Astrocyte (in vitro differentiated cells and primary cell): ENCODE data around the gene ALPG.

Experiments
- EZH2 ChIP-seq: IDR thresholded peaks from 2 replicates; pipeline ENCODE4 v1.6.1; 2012; ENCODE audit warnings: mild to moderate bottlenecking, low read length, inconsistent platforms; ENCODE audit not compliant: insufficient read depth
- TF ChIP-seq, protein P1 (sequence below): IDR thresholded peaks from 2 replicates; pipeline ENCODE4 v1.5.1; 2011; ENCODE audit warnings: low read depth, mild to moderate bottlenecking, inconsistent platforms, low read length, moderate library complexity; ENCODE audit not compliant: insufficient read depth

DNA sequence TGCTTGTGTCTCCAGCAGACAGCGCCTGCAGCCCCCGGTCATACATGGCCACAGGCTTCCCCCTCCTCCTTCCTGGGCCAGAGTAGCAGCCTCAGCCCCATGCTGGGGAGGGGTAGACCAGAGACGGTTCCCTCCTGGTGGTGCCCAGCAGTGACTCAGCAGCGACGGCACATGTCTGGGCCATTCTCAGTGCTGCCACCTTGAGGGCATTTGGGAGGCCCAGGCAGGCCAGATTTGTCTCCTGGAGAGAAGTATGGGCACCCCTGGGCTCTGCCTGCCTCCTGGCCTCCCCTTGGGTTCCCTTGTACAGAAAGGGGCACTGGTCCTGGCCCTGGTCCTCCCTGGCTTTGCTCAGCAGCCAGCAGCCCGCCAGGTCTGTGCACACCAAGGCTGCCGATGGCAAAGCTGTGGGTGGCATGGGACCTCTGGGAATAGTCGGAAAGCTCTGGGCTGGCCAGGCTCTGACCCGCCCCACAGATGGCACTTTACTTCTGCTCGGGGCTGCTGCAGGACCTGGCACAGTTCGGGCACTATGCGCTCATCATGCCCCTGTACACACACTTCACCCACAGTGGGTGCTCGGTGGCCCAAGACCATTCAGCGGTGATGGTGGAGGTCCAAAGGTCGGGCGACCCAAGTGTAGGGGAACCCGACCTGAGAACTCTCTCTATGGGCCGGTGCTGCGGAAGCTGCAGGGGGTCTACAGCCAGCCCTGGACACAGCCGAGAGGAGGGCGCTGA lies 37.9 kb downstream of the ALPG start:
- TF ChIP-seq, protein P1, sequence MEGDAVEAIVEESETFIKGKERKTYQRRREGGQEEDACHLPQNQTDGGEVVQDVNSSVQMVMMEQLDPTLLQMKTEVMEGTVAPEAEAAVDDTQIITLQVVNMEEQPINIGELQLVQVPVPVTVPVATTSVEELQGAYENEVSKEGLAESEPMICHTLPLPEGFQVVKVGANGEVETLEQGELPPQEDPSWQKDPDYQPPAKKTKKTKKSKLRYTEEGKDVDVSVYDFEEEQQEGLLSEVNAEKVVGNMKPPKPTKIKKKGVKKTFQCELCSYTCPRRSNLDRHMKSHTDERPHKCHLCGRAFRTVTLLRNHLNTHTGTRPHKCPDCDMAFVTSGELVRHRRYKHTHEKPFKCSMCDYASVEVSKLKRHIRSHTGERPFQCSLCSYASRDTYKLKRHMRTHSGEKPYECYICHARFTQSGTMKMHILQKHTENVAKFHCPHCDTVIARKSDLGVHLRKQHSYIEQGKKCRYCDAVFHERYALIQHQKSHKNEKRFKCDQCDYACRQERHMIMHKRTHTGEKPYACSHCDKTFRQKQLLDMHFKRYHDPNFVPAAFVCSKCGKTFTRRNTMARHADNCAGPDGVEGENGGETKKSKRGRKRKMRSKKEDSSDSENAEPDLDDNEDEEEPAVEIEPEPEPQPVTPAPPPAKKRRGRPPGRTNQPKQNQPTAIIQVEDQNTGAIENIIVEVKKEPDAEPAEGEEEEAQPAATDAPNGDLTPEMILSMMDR: peak; percentile 56
- TF ChIP-seq EZH2: no peak
